ENCODE results near the gene ASIC4.

Gene ASIC4

DNA sequence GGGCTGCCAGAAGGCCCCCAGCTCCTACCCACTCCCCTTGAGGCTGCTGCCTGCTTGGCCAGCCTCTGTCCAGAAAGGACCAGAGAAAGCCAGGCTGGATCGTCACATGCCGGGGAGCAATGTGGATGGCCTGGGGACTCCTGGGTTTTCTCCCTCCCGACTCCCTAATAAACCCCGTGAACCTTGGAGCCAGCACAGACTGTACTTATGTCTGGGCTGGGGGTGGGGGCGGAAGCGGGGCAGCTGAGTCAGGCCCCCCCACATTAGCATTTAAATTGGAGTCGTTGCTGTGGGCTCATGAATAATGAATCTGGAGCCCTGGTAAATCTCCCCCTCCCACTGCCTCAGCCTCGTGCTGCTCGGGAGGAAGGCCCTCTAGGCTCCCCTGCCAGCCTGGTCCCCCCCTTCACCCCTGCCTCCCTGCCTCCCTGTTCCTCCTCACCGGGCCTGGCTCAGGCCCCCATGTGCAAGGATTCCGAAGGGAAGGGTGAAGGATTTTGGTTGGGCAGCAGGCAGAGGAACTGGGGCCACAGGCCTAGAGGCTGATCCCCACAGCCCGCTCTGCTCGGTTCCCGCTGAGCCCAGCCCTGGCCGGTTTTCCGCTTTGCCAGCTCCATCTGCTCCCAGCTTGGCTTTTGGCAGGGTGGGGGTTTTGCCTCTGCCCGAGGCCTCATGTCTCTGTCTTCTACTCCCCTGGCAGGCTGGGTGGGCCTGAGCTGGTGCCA, 7.3 kb upstream of the ASIC4 start:
- H3K4me1 ChIP-seq (ENCODE audit: control insufficient read depth, insufficient read depth, low read length, poor library complexity, severe bottlenecking) = peaks cover 12% of the 10 kb centered on the region
- H3K9me3 ChIP-seq (ENCODE audit: control insufficient read depth, low read length) = no peaks in the 10 kb centered on the region
- H3K4me3 ChIP-seq (ENCODE audit: insufficient read depth, low read depth, low read length, poor library complexity, severe bottlenecking) = no peak overlapping the region
- H3K27ac ChIP-seq (ENCODE audit: insufficient read depth, low read length, poor library complexity, severe bottlenecking) = peak overlapping the region; percentile 11
- peaks cover 21% of the 10 kb centered on the region for H3K27me3 ChIP-seq (replicated peaks; ENCODE audit: control insufficient read depth, insufficient read depth, low read length, poor library complexity, severe bottlenecking)
- no peak for DNase-seq
- peaks cover 31% of the 10 kb centered on the region for H3K36me3 ChIP-seq (ENCODE audit: control insufficient read depth, insufficient read depth, low read length)

DNA sequence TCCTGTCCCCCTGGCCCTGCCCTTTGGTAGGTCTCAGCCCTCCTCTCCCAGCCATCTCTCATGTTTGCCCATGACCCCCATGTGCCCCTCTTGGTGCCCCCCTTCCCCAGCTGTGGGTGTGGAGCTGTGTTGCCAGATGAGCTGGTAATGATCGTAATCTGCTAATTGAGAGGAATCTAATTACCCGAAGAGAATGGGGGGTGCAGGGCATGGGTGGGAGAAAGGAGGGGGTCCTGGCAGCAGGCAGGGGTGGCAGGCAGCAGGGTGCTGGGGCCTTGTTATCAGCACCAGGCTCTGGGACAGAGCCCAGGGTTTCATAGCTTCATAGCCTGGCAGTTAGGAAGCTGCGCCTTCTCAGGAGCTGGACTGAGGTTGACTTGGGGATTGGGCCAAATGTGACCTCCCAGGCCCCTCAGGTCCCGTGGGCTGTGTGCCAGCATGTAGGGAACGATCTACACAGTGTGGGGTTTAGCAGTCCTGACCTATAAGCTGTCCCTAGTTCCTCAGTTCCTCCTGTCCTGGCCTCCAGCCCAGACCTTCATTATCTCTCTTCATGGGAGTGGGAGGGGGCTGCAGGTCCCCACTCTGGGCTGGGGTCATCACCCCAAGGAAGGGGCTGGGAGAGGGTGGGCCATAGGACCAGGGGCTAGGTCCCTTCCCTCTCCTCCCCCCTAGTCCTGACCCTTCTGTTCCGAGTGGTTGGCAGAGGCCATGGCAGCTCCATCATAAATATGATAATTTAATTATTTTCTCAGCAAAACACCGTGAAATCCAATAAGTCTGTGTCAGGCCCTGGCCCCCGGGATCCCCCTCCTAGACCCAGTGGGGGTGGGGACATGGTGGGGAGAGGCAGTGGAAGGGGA, 6.5 kb upstream of the ASIC4 start:
- no peak for DNase-seq
- Histone ChIP-seq H3K4me1 (ENCODE audit: control insufficient read depth, insufficient read depth, low read length, poor library complexity, severe bottlenecking) (peaks cover 12% of the 10 kb centered on the region), H3K9me3 (ENCODE audit: control insufficient read depth, low read length) (no peaks in the 10 kb centered on the region), H3K27ac (ENCODE audit: insufficient read depth, low read length, poor library complexity, severe bottlenecking) (no peak overlapping the region), H3K27me3 (replicated peaks; ENCODE audit: control insufficient read depth, insufficient read depth, low read length, poor library complexity, severe bottlenecking) (peaks cover 22% of the 10 kb centered on the region), H3K4me3 (ENCODE audit: insufficient read depth, low read depth, low read length, poor library complexity, severe bottlenecking) (no peak overlapping the region), H3K36me3 (ENCODE audit: control insufficient read depth, insufficient read depth, low read length) (peaks cover 31% of the 10 kb centered on the region)

DNA sequence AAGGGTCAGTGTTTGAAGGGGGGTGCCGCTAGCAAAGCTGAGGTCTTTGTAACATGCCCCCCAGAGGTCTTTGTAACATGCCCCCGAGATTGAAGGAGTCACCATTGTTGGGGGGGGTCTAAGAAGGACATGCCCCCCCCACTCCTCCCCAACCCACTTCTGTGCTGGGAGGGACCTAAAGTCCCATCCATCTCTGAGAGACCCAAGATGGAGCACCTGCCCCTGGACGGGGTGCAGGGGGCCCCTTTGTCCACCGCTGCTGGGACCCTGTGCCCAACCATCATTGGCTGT, 5.9 kb upstream of the ASIC4 start:
- Histone ChIP-seq H3K4me1 (ENCODE audit: control insufficient read depth, insufficient read depth, low read length, poor library complexity, severe bottlenecking) (peaks cover 12% of the 10 kb centered on the region), H3K9me3 (ENCODE audit: control insufficient read depth, low read length) (no peaks in the 10 kb centered on the region), H3K4me3 (ENCODE audit: insufficient read depth, low read depth, low read length, poor library complexity, severe bottlenecking) (no peak overlapping the region), H3K27ac (ENCODE audit: insufficient read depth, low read length, poor library complexity, severe bottlenecking) (no peak overlapping the region), H3K36me3 (ENCODE audit: control insufficient read depth, insufficient read depth, low read length) (peaks cover 31% of the 10 kb centered on the region), H3K27me3 (replicated peaks; ENCODE audit: control insufficient read depth, insufficient read depth, low read length, poor library complexity, severe bottlenecking) (peaks cover 22% of the 10 kb centered on the region)
- no peak for DNase-seq

DNA sequence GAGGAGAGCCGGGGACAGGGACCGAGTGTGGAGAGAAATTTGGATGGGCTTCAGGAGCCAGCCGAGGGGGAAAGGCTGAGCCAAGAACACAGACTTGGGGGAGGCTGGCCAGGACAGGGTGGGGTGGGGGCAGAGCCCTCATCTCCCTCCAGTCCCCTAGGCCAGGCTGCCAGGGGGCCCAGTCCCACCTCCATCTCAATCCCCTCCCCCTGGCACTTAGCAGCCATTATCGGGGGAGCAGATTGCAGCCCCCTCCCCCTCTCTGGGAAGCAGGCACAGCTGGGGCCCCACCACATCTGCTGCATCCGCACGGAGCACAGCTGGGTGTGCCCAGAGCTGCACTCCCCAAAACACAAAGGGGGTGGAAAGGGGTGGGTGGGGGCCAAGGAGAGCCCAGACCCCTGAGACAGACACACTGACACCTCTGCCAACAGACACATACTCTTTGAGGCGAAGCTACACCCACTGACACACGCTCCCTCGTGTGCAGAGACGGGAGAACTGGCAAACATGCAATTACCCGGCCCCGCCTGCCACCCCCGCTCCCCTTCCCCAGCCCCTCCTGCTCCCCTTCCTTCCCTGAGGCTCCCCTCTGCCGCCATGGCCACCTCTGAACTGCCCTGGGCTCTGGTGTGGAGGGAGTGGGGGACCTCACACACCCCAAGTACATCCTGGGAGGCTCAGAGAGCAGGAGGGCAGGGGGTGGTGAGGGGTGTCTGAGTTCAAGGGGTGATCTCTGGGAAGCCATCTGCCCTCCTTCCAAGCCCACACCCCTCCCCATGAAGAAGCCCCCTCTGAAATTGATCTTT, 5.1 kb upstream of the ASIC4 start:
- Histone ChIP-seq H3K27ac (ENCODE audit: insufficient read depth, low read length, poor library complexity, severe bottlenecking) (no peak overlapping the region), H3K36me3 (ENCODE audit: control insufficient read depth, insufficient read depth, low read length) (peaks cover 26% of the 10 kb centered on the region)

DNA sequence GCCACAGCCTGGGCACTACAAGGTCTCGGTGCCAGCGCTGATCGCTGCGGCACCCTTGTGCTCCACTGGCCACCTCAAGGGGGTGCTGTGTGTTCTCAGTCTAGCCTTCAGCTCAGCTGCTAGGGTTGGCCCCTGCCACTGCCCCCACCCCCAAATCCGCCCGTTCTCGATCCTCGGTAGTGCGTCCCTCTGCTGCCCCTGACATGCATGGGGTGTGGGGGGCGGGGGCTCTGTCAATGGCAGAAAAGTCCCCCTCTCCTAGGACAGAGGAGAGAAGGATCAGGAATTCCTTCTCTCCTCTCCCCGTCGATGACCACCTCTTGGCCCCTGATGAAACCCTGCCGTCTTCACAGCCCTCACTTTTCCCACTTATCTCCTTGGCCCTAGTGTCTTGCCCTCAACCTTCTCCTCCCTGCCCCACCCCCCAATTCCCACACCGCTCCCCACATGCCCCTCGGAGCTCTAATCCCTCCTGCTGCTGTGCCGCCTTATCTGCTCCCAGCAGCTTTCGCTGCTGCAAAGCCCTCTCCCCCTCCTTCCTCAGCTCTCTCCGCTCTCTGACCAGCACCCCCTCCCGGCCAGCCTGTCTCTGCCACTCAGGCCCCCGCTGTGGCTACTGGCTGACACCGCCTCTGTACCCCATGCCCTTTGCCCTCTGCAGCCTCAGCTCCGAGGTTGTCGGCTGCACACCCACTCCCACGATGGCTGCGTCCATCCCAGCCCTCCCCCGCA, 4.3 kb upstream of the ASIC4 start:
- H3K27me3 ChIP-seq (replicated peaks; ENCODE audit: control insufficient read depth, insufficient read depth, low read length, poor library complexity, severe bottlenecking) = peaks cover 22% of the 10 kb centered on the region
- H3K4me3 ChIP-seq (ENCODE audit: insufficient read depth, low read depth, low read length, poor library complexity, severe bottlenecking) = no peak overlapping the region
- peaks cover 19% of the 10 kb centered on the region for H3K36me3 ChIP-seq (ENCODE audit: control insufficient read depth, insufficient read depth, low read length)
- no peak overlapping the region for H3K27ac ChIP-seq (ENCODE audit: insufficient read depth, low read length, poor library complexity, severe bottlenecking)
- H3K4me1 ChIP-seq (ENCODE audit: control insufficient read depth, insufficient read depth, low read length, poor library complexity, severe bottlenecking) = peaks cover 12% of the 10 kb centered on the region
- peak in 2 of 3 donors; percentile 9 to 19 for DNase-seq
- H3K9me3 ChIP-seq (ENCODE audit: control insufficient read depth, low read length) = no peaks in the 10 kb centered on the region

More for the DNA sequence above, 5.1 kb upstream of the ASIC4 start:
- no peak overlapping the region for H3K4me3 ChIP-seq (ENCODE audit: insufficient read depth, low read depth, low read length, poor library complexity, severe bottlenecking)
- no peak for DNase-seq
- H3K4me1 ChIP-seq (ENCODE audit: control insufficient read depth, insufficient read depth, low read length, poor library complexity, severe bottlenecking) = peaks cover 12% of the 10 kb centered on the region
- peaks cover 22% of the 10 kb centered on the region for H3K27me3 ChIP-seq (replicated peaks; ENCODE audit: control insufficient read depth, insufficient read depth, low read length, poor library complexity, severe bottlenecking)
- no peaks in the 10 kb centered on the region for H3K9me3 ChIP-seq (ENCODE audit: control insufficient read depth, low read length)

DNA sequence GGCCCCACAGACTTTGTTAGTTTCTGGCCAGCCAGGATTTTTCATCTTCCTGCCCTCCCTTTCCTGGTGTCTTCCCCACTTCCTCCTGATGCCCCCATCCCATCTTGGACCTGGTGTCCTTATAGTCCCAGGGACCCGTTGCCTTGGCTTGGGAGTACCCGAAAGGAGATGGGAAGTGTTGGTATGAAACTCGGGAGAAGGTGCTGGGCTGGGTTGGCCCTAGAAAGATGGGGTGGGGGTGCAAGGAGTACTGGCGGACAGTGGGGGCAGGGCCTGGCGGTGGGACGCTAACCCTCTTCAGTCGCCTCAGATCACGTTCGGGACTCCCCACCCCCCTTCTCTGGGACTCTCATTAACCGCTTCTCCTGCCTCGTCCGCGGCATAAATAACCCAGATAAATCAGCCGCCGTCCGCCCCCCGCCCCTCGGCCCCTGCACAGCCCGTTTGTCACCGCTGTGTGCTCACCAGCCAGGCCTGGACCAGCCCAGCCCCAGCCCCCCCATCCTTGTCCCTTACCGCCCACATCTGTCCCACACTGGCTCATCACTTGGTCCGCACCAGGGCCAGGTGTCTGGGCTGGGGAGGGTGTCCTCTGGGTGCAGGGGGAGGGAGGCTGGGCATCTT, 3.7 kb upstream of the ASIC4 start:
- DNase-seq = no peak
- Histone ChIP-seq H3K4me3 (ENCODE audit: insufficient read depth, low read depth, low read length, poor library complexity, severe bottlenecking) (no peak overlapping the region), H3K36me3 (ENCODE audit: control insufficient read depth, insufficient read depth, low read length) (peaks cover 12% of the 10 kb centered on the region), H3K27ac (ENCODE audit: insufficient read depth, low read length, poor library complexity, severe bottlenecking) (no peak overlapping the region), H3K4me1 (ENCODE audit: control insufficient read depth, insufficient read depth, low read length, poor library complexity, severe bottlenecking) (peaks cover 12% of the 10 kb centered on the region), H3K27me3 (replicated peaks; ENCODE audit: control insufficient read depth, insufficient read depth, low read length, poor library complexity, severe bottlenecking) (peaks cover 22% of the 10 kb centered on the region), H3K9me3 (ENCODE audit: control insufficient read depth, low read length) (no peaks in the 10 kb centered on the region)

DNA sequence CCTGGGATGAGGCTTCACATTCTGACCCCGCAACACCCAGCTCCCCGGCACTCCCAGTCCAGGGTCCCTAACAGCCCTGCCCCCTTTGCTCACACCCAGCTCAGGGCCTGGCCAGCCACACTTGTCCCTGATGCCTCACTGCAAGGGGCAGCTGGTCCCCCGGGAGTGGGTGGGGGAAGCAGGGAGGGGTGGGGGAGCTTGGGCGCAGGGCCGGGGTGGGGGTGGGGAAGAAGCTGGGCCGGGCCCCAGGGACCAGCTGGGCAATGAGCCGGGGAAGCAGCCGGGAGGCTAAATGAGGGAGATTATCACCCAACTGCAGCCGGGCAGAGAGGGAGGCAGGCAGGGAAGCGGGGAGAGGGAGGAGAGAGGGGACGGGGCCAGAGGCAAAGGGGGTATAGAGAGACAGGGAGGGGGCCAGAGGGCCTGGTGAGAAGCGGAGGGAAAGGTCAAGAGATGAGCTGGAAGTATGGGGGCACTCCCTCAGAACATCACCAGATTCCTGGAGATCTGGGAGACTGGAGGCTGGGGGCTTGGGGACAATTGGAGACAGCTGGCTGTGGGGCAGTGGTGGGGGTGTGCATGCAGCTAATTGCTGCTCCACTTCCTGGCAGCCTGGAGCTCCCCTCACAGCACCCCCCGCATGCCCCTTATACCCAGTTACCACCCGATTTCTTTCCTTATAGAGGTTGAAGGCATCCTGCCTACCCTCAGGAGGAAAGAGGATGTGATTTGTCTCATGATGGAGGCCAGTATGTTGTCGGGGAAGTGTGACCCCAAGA, 2.5 kb upstream of the ASIC4 start:
- peaks cover 12% of the 10 kb centered on the region for H3K4me1 ChIP-seq (ENCODE audit: control insufficient read depth, insufficient read depth, low read length, poor library complexity, severe bottlenecking)
- H3K27ac ChIP-seq (ENCODE audit: insufficient read depth, low read length, poor library complexity, severe bottlenecking) = no peak overlapping the region
- H3K27me3 ChIP-seq (replicated peaks; ENCODE audit: control insufficient read depth, insufficient read depth, low read length, poor library complexity, severe bottlenecking) = peaks cover 22% of the 10 kb centered on the region

DNA sequence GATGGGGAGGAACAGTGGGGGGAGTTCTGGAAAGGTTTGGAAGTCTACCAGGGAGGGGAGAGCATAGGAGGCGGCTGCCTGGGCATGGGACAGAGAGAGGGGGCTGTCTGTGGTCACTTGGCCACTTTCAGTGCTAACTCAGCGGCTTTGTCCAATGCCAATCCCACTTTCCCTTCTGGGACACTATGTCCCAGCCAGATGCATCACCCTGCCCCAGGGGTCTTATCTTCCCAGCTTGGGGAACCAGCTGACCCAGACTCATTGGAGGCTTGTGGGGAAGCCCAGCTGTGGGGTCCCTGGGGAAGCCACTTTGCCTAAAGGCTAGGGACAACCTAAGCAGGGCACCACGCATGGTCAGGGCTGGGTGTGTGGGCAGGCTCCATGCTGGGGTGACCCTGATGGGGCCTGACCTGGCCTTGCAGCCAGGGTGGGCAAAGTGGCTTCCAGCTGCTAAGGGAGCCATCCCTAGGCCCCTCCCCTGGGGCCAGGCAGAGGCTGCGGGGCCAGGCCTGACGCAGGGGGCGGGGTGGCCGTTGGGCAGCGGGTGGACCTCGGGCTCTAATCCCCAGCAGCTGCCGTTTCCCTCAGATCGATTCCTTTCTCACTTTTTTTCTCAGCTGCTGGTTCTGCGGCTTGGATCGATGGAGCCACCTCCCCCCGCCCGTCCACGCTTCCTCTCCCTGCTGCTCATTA, 1.6 kb upstream of the ASIC4 start:
- H3K4me1 ChIP-seq (ENCODE audit: control insufficient read depth, insufficient read depth, low read length, poor library complexity, severe bottlenecking) = peaks cover 12% of the 10 kb centered on the region
- H3K9me3 ChIP-seq (ENCODE audit: control insufficient read depth, low read length) = no peaks in the 10 kb centered on the region
- no peak for DNase-seq
- H3K27me3 ChIP-seq (replicated peaks; ENCODE audit: control insufficient read depth, insufficient read depth, low read length, poor library complexity, severe bottlenecking) = peaks cover 26% of the 10 kb centered on the region
- no peak overlapping the region for H3K4me3 ChIP-seq (ENCODE audit: insufficient read depth, low read depth, low read length, poor library complexity, severe bottlenecking)
- no peak overlapping the region for H3K27ac ChIP-seq (ENCODE audit: insufficient read depth, low read length, poor library complexity, severe bottlenecking)
- no peaks in the 10 kb centered on the region for H3K36me3 ChIP-seq (ENCODE audit: control insufficient read depth, insufficient read depth, low read length)

More for the DNA sequence above, 2.5 kb upstream of the ASIC4 start:
- DNase-seq = no peak
- H3K36me3 ChIP-seq (ENCODE audit: control insufficient read depth, insufficient read depth, low read length) = peaks cover 4% of the 10 kb centered on the region
- no peak overlapping the region for H3K4me3 ChIP-seq (ENCODE audit: insufficient read depth, low read depth, low read length, poor library complexity, severe bottlenecking)
- H3K9me3 ChIP-seq (ENCODE audit: control insufficient read depth, low read length) = no peaks in the 10 kb centered on the region
